ENCODE data around the gene COL23A1.

DNA sequence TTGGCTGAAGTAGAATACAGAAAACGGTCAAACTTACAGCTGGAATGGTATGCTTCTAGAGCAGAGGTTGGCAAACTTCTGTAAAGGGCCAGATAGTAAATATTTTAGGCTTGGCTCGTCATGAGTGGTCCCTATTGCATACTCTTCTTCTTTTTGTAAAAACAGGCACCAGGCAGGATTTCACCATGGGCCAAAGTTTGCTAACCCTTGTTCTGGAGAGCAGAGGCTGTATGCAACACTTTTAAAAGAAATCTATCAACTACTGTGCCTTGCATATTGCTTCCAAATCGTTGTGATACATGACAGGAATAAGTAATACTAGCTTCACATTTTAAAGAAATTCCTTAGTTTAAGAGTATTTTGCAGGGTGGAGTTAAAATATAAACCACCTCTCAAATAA lies 15.6 kb upstream of the COL23A1 start:
- TF ChIP-seq PBX2 (CRISPR knock-in tag; IDR thresholded peaks at IDR 0.05), result no peak
- TF ChIP-seq JUND (CRISPR knock-in tag; IDR thresholded peaks at IDR 0.05), result no peak
- TF ChIP-seq HINFP (CRISPR knock-in tag; IDR thresholded peaks at IDR 0.05; ENCODE audit: low read depth), result no peak
- TF ChIP-seq ZC3H4 (CRISPR knock-in tag; IDR thresholded peaks at IDR 0.05; ENCODE audit: borderline replicate concordance), result no peak
- no peak for TF ChIP-seq FOXJ3 (CRISPR knock-in tag; IDR thresholded peaks at IDR 0.05; ENCODE audit: borderline replicate concordance)
- no peak for TF ChIP-seq POLR2AphosphoS5 (IDR thresholded peaks at IDR 0.05; ENCODE audit: low read depth, low read length)
- TF ChIP-seq TCF7L2 (IDR thresholded peaks at IDR 0.05; ENCODE audit: low read depth, low read length), result no peak
- TF ChIP-seq SMARCE1 (IDR thresholded peaks at IDR 0.05; ENCODE audit: borderline replicate concordance), result no peak
- TF ChIP-seq JUNB (CRISPR knock-in tag; IDR thresholded peaks at IDR 0.05; ENCODE audit: borderline replicate concordance), result no peak
- TF ChIP-seq NFIC (IDR thresholded peaks at IDR 0.05; ENCODE audit: low read length), result no peak
- no peak for TF ChIP-seq RBFOX2 (IDR thresholded peaks at IDR 0.05; ENCODE audit: low read depth, low read length)
